Stimulated activated CD8-positive, alpha-beta memory T cell treated with anti-CD3 and anti-CD28 coated beads, Interleukin-4, amount 100 ng/mL, for 1 hour (primary cell): ENCODE measurements around the gene CSAG1.
"Not testable (repeated sequence)": the region's sequence is repeated elsewhere in the genome, so short reads cannot be mapped to it uniquely, and the experiment has no call there.

ENCODE experiments used
- DNase-seq, 2 donors: peaks; one replicate each; pipeline ENCODE4 v3.0.0-alpha.2; 2020; ENCODE audit warnings: low read depth in 2 of 2, low spot score in 1 of 2

The CSAG1 gene

DNA sequence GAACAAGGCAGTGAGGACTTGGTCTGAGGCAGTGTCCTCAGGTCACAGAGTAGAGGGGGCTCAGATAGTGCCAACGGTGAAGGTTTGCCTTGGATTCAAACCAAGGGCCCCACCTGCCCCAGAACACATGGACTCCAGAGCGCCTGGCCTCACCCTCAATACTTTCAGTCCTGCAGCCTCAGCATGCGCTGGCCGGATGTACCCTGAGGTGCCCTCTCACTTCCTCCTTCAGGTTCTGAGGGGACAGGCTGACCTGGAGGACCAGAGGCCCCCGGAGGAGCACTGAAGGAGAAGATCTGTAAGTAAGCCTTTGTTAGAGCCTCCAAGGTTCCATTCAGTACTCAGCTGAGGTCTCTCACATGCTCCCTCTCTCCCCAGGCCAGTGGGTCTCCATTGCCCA is 33.1 kb downstream of the CSAG1 start:
- DNase-seq = not testable (repeated sequence)

DNA sequence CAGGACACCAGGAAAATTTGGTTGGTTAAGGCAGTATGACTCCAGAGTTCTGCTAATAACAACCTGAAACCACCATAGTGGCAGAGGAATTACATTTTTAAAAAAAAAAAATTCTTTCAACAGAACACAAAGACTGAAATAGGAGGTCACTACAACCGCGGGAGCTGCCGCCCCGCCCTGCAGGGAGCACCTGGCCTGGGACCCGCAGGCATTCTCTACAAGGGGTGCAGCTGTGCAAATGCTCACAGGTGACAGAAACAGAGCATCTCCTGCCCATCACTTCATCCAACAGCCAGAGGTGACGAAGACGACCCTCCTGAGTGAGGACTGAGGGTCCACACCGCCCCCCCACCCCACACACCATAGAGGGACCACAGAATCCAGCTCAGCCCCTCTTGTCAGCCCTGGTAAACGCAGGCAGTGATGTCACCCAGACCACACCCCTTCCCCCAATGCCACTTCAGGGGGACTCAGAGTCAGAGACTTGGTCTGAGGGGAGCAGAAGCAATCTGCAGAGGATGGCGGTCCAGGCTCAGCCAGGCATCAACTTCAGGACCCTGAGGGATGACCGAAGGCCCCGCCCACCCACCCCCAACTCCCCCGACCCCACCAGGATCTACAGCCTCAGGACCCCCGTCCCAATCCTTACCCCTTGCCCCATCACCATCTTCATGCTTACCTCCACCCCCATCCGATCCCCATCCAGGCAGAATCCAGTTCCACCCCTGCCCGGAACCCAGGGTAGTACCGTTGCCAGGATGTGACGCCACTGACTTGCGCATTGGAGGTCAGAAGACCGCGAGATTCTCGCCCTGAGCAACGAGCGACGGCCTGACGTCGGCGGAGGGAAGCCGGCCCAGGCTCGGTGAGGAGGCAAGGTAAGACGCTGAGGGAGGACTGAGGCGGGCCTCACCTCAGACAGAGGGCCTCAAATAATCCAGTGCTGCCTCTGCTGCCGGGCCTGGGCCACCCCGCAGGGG is 35.3 kb downstream of the CSAG1 start, which contains the start of gene MAGEA3:
Gene MAGEA3 (plus strand): TSS at position 843 of the 980 bp plus-strand sequence. CDS start 2,039 bp downstream, outside the sequence.
- not testable (repeated sequence) for DNase-seq

DNA sequence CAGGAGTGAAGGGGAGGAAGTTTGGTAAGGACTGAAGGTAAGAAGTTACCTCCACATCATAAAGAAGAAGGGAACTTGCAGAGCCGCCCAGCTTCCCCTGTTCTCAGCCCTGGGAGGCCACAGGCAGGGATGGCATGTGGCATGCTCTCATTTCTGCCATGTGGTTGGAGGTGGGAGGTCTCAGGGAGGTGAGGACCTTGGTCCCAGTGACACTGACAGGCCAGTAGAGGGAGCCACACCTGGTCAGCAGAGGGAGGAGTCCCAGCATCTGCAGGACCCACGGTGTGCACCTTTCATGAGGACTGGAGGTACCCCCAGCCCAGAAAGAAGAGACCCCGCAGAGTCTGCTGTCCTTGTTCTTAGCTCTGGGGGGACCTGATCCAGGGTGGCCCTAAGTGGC is 52.5 kb downstream of the CSAG1 start:
- not testable (repeated sequence) for DNase-seq
